COR-L47 (cell line): Measurements from ENCODE around the gene FCMR.
"Not testable (repeated sequence)": the region's sequence is repeated elsewhere in the genome, so short reads cannot be mapped to it uniquely, and the experiment has no call there.

ENCODE experiments used
- DNase-seq: peaks from one replicate; lab custom pipeline; 2025; lab: John Stamatoyannopoulos, UW

Gene FCMR

DNA sequence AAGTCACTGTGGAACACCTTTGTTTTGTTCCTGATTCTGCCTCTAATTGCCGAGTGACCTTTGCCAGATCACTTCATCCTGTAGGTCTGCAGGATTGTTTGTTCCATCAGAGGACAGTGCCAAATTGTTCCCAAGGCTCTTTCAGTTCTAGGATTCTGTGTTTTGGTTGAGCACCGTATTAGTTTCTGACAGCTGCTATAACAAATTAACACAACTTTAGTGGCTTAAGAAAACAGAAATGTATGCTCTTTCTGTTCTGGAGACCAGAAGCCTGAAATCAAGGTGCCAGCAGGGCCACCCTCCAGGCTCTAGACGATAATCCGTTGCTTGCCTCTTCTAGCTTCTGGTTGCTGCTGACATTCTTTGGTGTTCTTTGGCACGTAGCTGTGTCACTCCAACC, 27.9 kb upstream of the FCMR start:
- no peak for DNase-seq

- no peak for DNase-seq
Observed at GRCh38 chr1:206949208-206949607, 27.5 kb upstream of the FCMR start.

GRCh38 chr1:206947255-206947654, 25.5 kb upstream of the FCMR start:
- no peak for DNase-seq

DNA sequence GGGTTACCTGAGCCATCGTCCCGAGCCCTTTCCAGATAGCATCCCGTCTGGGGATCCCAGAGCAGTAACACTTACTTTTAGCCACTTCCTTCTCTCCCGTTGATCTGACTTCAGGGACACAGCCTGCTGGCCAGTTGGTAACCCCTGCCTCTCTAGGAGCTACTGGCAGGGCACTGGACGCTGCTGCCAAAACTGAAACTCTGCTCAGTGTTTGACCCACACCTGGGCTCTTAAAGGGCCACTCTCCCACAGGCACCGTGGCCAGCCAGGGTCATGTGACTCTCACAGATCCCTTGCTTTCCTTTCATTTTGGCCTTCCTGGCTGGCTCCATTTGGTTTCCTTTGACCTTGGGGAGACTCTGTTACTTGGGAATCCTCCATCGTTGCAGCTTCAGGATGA, 24.5 kb upstream of the FCMR start, which contains the start of gene PIGR:
TSS of gene PIGR (minus strand) at position 206 of the 400 bp plus-strand sequence. CDS start 5,935 bp downstream, outside the sequence.
- DNase-seq = no peak

DNA sequence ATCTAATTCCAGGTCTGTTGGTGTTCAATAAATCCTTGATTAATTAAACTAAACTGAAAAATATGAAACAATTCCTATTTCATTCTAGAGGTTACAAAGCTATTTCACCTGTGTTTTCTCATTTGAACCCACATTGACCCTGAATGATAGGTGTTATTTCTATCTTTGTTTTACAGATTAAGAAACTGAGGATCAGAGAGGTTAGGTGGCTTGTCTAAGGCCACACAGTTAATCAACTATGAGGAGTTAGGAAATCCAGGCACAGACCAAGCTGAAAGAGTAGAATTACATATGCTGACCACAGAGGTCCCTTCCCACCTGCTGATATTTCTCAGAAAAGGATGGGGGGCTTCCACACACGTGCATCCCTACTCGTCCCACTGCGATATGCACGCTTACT, 24.0 kb upstream of the FCMR start:
- DNase-seq = no peak

- no peak for DNase-seq
Observed at GRCh38 chr1:206944703-206945102, 23.0 kb upstream of the FCMR start.

DNA sequence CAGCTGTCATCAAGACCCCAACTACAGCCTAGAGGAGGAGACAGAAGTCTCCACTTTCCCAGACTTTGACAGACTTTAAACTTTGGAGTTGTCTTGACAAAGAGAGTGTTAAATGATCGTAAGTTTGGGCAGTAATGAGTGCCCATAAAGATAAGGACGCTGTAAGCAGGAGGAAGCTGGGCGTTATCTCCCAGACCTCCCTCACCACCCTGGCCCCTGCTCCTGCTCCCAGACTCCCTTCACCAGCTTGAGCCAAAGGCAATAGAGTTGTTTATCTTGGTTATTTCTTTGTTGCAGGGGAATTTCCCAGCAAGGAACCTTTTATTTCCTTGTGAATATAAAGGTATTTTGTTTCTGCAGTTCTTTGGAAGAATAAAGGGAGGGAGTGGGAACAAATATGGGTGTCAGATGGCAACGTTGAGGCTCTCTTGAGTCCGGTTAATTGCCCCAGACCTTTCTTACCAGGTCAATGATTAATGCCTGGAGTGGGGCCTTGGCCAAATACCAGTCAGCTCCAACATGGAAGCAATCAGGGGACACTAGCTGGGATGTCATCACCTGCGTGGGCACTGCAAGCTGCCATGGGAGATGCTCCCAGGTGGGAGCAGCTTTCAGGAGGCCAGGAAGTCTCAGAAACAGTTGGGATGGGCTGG, 20.2 kb upstream of the FCMR start:
- DNase-seq = no peak

GRCh38 chr1:206940588-206940936, 18.8 kb upstream of the FCMR start:
- DNase-seq = no peak

GRCh38 chr1:206939841-206940587, 18.3 kb upstream of the FCMR start:
- no peak for DNase-seq

DNA sequence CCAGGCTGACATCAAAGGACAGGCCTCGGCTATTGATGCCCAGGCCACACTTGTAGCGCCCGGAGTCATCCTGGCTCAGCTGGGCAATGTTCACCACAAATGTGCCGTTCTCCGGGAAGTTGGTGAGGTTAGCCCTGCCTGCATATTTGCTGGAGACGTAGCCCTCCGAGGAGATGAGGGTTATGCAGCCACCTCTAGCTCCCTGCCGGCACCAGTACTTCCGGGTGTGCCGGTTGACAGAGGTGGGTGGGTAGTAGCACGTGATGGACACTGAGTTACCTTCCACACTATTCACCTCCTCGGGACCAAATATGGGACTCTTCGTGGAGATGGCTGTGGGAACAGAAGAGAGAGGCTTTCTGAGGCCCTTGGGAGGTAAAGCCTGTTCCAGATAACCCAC, 17.4 kb upstream of the FCMR start:
- DNase-seq = no peak

- DNase-seq = no peak
Observed at GRCh38 chr1:206937425-206937824, 15.7 kb upstream of the FCMR start.

DNA sequence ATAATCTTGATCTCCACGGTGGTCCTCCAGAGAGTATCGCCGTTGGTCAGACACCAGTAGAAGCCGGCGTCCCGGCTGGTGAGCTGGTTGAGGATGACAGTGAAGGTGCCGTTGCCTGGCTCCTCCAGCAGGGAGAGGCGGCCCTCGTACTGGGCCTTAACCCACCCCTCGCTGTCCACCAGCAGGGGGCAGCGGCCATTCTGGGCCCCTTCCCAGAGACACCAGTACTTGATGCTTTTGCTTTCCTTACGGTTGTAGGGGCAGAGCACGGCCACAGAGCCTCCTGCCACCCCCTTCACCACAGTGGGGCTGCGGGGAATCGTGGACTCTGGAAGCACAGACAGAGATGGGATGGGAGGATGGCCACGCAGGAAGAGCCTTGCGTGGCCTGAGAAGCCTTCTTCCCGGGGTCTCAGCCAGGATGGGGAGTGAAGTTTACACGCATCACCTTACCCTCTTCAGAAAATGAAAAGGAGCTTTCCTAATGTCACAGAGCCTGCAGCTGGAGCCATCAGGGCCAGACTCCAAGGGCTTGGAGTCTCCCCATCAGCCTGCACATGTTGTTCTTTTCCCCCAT, 13.8 kb upstream of the FCMR start:
- DNase-seq = peak; percentile 13

DNA sequence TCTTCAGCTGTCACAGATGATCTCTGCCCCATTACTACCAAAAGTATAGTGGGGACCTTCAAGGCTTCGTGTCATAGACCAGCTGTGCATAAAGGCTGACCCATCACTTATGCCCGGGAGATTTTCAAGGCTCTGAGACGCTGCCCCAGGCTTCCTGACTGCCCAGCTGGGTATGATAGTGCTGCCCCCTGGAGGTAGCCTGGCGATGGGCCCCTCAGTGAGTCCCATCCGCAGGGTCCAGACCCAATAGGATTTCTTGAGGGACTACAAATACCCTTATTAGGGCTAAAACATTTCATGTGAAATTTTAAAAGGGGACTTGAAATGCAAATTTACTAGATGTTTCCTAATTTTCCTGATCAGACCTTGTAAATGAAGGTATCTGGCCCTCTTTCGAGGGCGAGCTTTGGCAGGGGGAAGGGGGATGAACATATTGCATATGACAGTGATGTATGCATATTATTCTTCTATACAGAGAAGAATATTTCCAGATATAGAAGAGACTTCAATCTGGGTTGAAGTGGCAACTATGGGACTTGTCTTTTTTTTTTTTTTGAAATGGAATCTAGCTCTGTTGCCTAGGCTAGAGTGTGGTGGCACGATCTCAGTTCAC, 11.7 kb upstream of the FCMR start:
- no peak for DNase-seq

DNA sequence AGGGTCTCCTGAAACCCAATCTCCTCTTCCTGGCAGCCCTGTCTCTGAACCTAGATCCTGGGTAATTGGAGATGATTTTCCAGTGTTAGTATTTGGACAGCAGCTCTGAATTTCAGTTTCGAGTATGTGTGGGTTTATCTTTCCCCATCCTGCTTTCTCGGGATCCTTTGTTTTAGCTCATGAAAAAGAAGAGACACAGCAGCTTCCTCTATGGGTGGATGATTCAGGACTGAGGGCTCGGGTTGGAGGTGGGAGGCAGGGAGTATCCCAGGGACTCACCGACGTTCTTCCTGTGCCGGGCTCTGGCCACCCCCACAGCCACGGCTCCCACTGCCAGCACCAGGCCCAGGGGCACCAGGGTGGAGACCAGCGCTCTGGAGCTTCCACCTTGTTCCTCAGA, 10.4 kb upstream of the FCMR start:
- DNase-seq = no peak

DNA sequence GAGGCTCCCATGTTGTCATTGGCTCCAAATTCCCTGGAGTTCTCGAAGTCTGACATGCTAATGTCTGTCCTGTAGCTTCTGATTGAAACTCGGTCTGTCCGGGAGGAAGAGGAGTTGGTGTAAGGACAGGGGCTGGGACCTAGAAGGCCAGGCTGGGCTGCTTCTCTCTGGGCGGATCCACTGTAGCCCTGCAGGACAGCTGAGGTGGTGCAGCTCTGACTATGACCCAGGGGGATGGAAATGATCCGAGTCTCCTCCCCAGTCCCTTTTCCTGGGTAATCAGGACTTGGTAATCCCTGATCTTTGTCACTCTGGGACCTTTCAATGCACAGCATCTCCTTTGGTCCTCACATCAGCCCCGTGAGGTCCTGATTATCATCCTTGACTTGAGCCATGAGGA, 10.0 kb upstream of the FCMR start:
- DNase-seq = no peak

DNA sequence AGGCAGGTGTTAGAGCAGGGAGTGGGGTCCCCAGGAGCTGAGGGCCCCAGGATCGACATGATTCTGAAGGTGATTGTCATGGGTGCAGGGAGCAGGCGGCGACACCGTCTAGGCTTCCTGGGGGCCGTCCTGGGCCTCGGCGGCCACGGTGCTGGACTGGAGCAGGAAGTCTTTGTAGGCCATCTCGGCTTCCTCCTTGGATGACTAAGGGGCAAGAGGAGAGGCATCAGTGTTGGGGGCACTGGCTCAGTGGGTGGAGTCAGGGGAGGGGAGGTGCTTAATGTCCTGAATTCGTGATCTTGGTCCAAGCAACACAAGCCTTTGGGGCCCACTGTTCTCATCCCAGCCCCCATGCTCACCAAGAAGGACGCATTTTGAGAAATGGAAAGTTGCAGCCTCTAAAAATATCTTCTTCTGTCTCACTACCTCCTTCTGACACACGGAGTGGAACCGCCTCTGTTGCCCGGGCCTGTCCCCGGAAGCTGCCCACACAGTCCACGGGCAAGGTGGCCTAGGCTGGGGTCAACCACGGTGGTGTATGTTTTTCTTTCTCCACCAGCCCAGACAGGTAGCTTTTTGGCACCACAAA, 8.6 kb upstream of the FCMR start:
- DNase-seq = no peak

DNA sequence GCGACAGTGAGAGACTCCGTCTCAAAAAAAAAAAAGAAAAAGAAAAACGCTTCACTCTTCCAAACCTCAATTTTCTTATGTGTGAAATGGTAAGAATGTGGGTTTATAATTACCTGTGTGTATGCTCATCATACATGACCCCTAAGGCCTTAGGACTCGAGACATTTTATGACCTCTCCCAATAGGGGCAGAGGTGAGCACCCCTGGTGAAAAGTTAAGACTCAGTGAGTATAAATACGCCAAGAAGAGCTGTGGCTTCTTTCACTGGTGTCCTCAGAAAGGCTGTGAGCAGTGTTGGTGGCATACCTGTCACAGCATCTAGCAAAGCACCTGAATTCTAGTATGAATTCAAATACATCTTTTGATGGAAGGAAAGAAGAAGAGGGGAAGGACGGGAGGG, 7.8 kb upstream of the FCMR start:
- no peak for DNase-seq

DNA sequence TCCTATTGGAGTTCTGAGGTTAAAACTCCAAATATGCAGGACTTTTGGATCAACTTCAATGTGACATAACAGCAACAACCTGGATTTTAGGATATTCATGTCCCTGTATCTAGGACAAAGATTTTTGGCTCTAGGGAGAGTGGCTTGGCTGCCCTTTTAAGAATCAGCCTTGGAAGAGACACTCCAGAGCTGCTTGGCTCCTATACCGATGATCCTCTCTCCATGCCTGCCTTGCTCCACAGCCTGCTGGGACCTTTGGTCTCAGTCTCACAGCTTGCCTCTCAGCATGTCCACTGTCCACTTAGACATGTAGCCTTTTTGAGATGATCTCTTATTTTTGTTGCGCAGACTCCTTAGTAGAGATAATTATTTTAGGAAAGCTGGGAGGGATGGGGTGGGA, 4.5 kb upstream of the FCMR start:
- DNase-seq = no peak

- DNase-seq = no peak
Observed at GRCh38 chr1:206925106-206925736, 3.5 kb upstream of the FCMR start.

DNA sequence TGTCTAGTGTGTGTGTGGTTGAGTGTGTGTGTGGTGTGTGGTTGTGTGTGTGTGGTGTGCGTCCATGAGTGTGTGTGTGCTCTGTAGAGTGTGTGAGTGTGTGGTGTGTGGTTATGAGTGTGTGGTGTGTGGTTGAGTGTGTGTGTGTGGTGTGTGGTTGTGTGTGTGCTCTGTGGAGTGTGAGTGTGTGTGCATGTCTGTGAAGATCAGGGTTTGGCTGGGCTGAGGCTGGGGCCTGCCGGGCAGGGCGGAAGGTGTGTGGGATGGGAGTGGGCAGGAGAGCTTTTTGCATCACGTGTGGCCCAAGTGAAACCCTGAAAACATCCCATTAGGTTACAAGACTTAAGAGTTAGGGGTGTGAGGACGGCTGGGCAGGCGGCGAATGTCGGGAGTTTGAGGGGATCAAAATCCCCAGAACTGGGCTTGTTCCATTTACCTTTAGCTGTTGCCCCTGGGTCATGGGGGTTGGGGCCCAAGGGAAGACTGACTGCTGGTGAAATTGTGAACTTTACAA, 2.9 kb upstream of the FCMR start:
- no peak for DNase-seq

DNA sequence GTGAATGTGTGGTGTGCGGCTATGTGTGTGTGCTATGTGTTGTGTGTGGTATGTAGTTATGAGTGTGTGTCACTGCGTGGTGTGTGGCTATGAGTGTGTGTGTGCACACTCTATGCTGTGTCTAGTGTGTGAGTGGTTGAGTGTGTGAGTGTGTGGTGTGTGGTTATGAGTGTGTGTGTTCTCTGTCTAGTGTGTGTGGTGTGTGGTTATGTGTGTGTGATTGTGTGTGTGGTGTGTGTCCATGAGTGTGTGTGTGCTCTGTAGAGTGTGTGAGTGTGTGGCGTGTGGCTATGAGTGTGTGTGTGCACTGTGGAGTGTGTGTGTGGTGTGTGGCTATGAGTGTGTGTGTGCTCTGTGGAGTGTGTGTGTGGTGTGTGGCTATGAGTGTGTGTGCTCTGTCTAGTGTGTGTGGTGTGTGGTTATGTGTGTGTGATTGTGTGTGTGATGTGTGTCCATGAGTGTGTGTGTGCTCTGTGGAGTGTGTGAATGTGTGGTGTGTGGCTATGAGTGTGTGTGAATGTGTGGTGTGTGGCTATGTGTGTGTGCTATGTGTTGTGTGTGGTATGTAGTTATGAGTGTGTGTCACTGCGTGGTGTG, 2.3 kb upstream of the FCMR start:
- DNase-seq = not testable (repeated sequence)
